HG02588 (cell line): ENCODE data around the gene DYNC1LI2.
"Not testable (repeated sequence)": the region's sequence is repeated elsewhere in the genome, so short reads cannot be mapped to it uniquely, and the experiment has no call there.

Experiments
- ATAC-seq: cut with Tn5 transposase; IDR thresholded peaks from one replicate; pipeline ENCODE4 v1.9.1; 2021; ENCODE audit warnings: mild to moderate bottlenecking, moderate library complexity; ENCODE audit not compliant: unreplicated experiment

DYNC1LI2 gene

DNA sequence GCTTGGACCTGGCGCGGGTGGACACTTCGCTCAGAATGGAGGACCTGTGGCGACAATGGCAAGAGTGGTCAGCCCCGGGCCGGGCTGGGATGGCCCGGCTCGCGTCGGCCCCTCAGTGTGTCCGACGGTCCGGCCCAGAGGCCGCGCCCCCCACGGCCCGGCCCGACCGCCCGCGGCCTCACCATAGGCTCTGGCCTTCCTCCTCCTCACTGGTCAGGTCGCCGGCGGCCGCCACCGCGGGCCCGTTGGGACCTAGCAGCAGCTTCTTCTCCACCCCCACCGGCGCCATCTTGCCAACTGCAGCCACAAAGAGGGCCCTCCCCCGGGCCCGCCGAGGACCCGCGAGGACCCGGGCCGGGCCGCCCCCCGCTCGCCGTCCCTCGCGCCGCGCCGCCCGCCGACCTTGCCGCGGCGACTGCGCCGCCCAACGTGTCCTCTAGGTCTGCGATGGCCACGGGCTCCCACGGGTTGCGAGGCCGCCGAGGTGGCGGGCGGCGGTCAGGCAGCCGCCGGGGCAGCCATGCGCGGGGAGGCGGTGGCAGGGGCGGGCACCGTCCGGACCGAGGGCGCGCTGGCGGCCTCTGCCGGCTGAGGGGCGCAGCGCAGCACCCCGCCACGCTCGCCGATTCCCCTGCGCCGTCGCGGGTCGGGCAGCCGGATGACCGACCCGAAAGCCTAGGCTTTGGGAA, at the start of gene DYNC1LI2:
DYNC1LI2 (minus strand) TSS at position 307 of the 689 bp plus-strand sequence; CDS start at position 289, 18 bp downstream.
- ATAC-seq = peak; percentile 87

DNA sequence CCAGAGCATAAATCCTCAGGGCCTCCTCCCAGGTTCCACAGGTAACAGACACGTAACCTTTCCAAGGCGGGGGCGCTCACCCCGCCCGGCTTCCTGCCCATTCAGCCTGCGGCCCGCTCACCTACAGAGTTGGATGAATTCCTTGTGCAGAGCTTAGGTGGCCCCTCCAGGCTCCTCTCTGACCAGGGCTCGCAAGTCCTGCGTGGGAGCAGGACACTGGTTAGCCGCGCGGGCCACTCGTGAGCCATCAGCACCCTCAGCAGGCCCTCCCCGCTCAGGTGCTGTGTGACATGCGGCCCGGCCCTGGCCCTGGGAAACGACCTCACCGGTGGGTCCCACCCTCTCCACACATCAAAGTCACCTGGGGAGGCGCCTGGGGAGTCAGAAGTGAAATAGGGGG, 49.4 kb upstream of the DYNC1LI2 start:
- no peak for ATAC-seq

DNA sequence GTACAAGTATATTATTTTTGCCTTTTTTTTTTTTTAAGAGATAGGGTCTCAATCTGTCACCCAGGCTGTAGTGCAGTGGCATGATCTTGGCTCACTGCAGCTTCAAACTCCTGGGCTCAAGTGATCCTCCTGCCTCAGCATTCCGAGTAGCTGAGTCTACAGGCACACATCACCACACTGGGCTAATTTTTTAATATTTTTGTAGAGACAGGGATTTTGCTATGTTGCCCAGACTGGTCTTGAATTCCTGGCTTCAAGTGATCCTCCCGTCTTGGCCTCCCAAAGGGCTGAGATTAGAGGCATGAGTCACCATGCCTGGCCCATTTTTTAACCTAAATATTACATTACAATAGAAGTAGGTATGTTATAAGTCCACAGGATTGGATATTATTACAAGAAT, 46.8 kb upstream of the DYNC1LI2 start:
- ATAC-seq = no peak

DNA sequence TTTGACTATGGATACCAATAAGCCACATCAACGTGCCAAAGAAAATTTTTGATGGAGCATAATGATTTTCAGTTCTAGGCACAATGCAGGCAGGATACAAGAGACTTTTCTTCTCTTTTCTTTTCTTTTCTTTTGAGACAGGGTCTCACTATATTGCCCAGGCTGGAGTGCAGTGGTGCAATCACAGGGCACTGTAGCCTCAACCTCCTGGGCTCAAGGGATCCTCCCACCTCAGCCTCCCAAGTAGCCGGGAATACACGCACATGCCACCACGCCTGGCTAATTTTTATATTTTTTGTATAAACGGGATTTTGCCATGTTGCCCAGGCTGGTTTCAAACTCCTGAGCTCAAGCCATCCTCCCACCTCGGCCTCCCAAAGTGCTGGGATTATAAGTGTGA, 42.6 kb upstream of the DYNC1LI2 start:
- not testable (repeated sequence) for ATAC-seq

DNA sequence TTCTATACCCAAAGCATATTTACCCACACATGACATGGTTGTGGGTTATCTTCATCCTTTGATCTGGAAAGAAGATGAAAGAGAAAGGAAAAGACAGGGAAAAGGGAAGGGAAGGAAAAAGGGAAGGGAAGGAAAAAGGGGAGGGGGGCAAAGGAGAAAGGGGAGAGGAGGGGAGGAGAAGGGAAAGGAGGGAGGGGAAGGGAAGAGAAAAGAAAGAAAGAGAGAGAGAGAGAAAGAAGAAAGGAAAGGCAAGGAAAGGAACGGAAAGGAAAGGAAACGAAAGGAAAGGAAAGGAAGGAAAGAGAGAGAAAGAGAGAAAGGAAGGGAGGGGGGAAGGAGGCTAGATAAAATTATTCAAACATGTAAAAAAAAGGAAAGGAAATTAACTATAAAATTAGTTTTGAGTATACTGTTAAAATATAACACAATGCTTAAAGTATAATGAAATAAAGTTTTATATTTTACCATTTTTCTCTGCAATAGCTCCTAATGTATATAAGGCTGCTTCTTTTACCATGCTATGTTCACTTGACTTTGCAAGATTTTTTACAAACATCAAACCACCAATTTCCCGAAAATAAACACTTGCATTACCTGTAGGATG, 38.8 kb upstream of the DYNC1LI2 start:
- no peak for ATAC-seq

DNA sequence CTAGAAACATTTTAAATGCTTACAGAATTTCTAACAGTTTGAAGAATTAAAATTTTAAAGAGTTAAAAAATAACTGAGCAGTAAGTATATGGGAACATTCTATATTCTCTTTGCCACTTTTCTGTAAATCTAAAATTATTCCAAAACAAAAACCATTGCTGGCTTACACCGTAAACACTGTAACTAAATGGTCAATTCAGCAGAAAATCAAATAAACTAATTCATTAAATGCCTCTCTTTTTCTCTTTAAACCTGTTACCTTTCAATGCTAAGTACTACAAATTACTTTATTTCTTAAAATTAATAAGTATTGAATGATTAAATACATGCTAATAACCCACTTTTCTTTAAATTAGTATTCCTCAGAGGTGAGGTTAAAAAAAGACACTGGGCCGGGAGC, 36.0 kb upstream of the DYNC1LI2 start:
- ATAC-seq = no peak

DNA sequence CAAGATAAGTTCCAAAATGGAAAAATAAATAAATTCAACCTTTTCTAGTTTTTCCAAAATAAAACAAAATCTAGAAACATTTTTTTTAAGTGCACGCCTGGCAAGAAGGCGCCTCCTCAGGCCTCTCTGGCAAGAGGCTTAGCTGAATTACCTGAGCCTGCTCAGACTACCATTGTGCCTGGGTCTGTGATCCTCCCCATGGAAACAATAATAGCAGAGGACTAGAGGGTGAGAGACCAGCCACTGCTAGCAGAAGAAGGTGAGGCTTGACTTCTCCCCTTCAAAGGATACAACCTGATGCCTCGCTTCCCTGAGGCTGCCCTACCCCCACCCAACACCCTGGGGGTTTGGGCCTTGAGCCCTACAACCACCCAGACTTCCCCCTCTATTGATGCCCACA, 35.1 kb upstream of the DYNC1LI2 start:
- ATAC-seq = no peak

DNA sequence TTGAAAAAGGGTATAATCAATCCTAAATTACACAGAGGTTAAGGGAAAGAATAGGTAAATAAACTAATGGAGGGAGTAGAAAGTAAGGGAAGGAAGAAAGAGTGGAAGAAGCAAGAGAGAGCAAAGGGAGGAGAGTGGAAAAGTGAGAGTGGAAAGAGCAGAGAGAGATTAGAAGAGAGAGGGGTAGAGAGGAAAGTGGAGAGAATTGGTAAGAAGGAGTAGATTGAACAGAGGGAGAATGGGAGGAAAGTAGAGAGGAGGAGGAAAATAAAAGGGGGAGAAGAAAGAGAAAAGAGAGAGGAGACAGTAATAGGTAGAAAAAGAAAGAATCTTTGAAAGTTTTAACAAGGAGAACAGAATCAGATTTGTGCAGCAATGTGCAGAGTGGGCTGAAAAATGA, 25.0 kb upstream of the DYNC1LI2 start:
- ATAC-seq = no peak

DNA sequence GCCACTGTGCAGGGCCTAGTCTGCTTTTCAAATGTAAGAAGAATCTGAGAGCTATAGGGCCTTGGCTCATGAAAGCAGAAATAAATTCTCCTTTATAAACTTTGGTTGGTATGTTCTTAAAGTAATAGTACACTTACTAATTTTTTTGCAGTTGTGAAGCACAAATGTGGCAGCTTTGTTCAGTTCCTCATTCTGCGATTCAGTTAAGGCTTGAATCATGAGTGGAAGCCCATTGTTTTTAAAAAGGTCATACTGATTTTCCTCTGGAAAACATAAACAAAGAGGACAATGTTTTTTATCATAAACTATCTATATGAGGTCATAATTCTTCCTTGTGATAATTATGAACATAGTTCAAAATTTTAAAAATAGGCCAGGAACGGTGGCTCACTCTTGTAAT, 23.6 kb upstream of the DYNC1LI2 start:
- ATAC-seq = no peak

DNA sequence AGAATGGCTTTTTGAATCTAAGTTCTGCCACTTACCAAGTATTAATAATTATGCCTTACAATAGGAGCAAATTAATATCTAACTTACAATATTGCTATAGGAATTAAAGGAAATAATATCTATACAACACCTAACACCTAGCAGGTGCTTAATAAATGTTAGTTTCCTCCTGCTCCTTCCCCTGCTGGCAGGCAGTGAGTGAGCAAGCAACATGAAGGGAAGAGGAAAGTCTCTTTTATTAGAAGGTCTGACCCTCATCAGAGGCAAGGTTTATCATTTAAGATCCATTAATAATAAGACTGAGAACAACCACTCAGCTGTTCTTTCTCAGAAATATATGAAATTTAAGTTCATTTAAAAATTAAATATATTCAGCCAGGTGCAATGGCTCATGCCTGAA, 6.7 kb upstream of the DYNC1LI2 start:
- no peak for ATAC-seq

DNA sequence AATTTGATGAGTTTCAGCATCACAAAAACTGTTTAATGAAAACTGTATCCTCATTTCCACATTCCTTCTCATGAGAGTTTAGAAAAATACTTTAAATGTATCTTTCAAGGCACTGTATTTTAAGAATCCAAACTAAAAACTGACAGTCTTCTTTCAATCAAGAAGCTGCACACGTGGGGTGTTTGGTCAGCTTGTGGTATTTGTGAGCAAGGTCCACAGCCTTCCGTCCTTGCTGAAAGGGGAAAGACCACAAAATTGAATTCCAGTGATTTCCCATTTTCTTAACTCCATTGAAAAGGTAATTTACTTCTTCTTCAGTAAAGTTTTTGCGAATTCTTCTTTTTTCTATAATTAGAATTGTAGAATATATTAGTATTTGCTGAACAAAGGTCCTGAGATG, 3.4 kb upstream of the DYNC1LI2 start:
- no peak for ATAC-seq

DNA sequence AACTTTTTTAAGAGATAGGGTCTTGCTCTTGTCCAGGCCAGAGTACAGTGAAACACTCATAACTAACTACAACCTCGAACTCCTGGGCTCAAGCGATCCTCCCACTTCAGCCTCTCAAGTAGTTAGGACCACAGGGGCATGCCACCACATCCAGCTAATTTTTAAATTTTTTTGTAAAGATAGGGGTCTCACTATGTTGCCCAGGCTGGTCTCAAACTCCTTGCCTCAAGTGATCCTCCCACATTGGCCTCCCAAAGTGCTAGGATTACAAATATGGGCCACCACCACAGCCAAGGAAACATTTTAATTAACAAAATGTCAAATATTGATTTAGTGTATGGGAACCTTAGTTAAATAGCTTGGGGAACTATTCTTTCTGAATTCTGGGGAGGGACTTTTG, 2.8 kb upstream of the DYNC1LI2 start:
- ATAC-seq = no peak

DNA sequence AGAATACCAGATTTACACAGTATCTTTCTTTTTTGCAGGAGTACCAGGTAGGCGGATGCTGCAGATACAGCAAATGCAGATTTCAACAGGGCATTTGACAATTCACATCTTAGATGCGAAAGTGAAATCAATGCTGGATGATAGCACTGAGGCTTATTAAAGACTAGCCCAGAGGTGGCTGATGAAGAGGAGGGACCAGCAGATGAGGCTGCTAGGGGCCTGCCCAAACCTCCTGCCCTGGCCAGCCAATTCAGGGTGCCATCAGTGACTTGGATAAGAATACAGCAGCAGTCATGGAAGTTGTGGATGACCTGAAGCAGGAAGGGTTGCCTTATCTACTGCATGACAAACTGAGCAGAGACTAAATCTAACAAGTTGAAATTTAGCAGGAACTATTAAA, 1.5 kb upstream of the DYNC1LI2 start:
- no peak for ATAC-seq

DNA sequence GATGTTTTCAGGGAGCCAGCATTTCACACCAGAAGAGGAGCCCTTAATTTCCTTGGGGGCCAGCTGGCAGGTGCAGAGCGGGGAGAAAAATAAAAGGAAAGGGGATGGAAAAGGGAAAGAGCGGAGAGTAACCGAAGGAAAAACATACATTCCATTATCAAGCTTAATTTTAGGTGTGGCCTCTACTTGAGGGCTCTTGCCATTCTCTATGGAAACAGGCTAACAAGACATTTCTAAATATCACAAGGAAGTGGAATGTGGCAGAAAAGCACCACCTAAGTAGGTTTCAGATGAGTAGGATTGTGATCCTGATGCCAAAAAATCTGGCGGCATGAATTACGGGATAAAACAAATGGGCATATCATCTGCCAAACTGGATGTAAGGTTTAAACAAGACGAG, 970 bp upstream of the DYNC1LI2 start:
- ATAC-seq = no peak

DNA sequence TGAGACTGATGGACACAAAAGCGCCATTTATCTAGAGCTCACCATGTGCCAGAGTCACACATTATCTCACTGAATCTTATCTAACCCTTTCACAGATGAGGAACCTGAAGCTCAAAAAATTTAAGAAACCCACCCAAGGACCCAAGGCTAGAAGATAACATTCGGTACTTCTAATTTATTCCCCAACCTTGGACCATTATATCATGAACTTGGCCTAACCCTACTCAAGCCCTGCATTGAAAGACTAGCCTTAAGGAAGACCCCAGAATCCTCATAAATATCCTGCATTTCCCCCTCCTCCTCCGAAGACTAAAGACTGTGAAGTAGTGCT, 548 bp upstream of the DYNC1LI2 start:
- ATAC-seq = no peak

DNA sequence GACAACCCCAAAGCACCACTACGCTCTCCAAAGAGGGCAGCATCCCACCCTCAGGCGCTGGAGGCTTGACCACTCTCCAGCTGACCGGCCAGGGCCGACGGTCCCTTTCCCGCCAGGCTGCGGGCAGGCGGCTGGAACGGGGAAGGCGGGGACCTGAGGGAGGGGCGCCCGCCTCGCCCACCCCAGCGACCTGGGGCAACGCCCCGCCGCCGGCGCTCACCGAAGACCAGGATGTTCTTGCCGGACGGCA, 431 bp downstream of the DYNC1LI2 start:
- peak; percentile 10 for ATAC-seq

DNA sequence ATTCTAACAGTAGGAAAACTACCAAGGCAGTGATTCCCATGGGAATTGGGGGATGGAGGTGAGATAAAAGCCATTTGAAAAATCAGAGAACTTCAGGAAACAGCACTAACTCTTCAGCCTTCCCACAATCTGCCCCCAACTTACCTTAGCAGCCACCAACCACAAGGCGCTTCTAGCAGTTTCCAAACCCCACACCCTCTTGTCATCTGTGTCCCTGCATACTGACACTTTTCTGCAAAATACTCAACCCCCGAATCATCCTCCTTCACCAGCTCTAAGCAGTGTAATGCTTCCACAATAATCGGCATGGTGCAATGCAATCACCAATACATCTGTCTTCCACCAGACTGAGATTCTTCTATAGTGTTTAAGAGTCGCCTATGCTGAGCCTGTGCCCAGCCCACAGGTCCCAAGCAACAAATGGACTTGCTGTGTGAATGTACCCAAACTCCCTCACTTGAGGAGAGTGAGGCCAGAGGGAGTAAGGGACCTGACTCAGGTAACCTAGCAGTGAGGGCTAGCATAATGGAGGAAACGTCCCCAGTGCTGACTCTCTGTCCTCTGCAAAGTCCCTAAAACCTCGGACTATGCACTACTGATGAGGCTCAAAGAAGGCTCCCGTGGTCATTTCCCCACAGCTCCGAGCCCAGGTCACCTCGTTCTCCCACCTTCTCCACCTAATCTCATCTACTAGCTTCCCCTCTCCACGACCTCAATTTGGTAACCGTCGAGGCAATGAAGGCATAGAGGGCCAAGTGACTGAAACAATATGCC, 943 bp downstream of the DYNC1LI2 start:
- ATAC-seq = no peak

DNA sequence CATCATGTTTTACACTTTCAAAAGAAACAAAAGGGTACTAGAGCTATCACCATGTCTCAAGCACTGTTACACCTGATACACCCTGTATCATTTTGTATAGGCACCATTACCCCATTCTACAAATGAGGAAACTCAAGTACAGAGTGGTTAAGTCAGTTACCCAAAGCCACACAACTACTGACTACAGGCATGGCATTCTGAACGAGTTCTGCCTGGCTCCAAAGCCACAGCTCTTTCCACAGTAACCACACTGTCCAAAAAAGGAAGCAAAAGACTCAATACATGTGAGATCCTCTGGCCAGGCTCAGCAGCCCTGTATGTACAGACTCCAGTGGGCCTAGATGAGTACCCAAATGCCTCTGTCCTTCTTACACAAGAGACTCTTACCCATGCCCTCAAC, 4.7 kb downstream of the DYNC1LI2 start:
- ATAC-seq = no peak

DNA sequence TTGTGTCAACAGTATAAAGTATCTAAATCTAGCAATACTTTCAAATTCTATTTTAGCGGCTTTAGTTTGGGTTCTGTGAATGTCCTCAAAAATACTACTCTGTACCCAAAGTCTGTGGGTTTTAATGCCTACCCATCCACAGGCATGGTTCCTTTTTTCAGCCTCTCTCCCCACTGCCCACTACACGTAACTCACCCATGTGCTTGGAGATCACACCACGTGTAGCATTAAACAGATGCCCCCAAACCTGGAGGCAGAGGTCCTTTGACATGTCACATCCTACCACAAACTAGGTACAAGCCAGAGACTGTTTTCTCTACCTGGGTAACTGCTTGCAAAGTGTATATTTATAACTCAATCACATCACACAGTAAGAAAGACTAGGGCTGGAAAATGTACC, 5.4 kb downstream of the DYNC1LI2 start:
- ATAC-seq = no peak

DNA sequence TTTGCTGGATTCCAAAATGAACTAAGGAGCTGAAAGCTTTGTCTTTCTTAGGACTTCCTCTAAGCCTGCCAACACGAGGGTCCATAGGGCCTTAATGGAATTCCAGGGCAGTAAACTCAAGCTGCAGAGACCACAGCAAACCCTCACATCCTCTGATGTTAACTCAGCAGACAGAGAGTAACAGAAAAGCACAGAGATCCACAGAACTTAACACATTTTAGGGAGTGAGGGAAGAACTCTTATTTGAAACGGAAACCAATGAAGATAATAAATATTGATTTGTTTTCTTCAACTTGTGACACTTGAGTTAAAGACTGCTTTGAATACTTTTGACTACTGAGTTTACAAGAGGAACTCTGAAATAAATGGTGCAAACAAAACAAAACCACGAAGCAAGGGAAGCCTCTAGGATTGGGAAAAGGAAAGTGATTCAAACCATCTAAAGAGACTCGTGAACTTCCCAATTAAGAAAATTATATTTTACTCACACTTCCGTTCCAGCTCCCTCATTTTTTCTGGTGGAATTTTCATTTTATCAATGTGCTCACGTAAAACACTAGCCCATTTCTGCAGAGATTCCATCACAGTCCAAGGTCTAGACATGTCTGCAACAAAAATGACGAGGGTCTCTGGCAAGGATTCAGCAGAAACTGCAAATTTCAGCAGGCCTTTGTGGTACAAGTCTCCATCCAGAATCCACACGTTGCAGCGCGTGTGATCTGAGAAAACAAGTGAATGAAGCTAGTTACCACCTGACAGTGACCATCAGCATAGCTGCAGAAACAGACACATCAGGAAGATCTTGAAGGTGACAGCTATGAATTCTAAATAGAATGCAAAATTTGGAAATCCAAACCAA, 9.2 kb downstream of the DYNC1LI2 start:
- no peak for ATAC-seq

DNA sequence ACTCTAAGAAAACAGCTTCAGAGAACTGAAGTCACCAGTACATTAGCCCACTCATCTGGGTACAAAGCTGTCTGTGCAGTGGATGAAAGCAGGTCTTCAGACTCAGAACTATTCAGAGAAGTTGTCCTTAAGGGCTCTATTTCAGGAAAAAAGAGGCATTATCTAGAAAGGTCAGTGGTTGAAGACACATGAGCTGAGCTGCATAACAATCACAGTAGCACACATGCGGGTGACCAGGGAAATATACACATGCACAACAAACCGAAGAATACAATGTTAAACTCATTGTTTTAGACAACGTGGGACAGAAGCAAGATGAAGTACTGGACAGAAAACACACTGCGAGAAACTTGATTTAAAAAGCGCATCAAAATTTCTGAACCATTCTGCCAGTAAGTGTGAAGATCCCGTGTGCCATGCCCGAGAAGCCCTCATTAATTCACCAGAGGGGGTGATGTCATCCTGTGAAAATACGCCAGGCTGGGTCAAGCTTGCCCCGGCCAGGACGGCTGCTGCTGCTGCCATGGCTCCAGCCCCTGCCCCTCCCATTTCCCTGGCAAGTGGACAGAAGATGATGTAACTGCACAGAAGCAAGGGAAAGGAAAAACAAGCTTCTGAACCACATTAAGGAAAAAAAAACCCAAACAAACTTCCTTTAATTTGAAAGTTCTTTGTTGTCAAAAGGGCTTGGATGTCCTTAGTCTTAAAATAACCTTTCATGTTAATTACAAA, 10.1 kb downstream of the DYNC1LI2 start:
- no peak for ATAC-seq
